Measurements from ENCODE around the gene YPEL2. TPM values are rescaled to one million over a fixed set of nuclear protein-coding genes. Genes with fewer than 3 reads are reported as not detected.
"Not testable (repeated sequence)": the region's sequence is repeated elsewhere in the genome, so short reads cannot be mapped to it uniquely, and the experiment has no call there.

Gene YPEL2, protein sequence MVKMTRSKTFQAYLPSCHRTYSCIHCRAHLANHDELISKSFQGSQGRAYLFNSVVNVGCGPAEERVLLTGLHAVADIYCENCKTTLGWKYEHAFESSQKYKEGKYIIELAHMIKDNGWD
- total RNA-seq = 10 to 100 TPM; 24.0 to 25.3 TPM

DNA sequence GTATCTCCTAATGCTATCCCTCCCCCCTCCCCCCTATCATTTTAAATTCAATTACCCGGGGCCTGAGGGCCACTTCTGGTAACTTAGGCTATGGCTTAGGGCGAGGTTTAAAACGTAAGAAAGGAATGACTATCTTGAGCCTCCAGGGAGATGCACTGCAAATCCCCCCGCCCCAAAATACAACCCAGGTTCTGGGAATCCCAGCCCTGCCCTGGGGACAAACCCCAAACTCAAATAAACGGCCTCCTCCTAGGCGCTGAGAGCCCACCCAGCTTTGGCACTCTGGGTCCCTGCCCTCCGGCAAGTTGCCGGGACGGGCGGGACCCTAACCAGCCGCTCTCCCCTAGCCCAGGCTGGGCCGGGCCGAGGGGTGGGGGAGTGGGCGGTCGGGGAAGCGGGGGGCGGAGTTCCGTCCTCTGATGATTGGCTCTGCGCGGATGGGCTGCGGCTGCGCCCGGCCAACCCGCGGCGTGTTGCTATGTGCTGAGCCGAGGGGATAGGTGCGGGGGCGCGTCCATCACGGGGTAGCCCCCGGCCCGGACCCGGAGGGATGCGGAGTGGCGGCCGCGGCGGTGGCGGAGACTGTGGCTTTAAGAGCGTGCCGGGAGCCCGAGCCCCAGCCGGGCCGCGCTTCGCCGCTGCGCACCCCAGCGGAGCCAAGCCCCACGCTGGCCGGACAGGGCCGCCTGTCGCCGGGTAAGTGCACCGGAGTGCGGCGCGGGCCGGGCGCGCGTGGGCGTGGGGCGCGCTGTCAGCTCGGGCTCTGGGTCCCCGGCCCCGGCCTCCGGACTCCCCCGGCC lies at the start of gene YPEL2:
TSS of gene YPEL2 (plus strand) at position 527 of the 800 bp plus-strand sequence. CDS start 21,755 bp downstream, outside the sequence.
- peak within 1 kb of the TSS; percentile 92 for H3K27ac Mint-ChIP-seq
- H3K36me3 Mint-ChIP-seq = peaks cover 6% of the 10 kb centered on the region
- POLR2A ChIA-PET = interaction anchor here (0.6 to 3.6 kb wide), 5 partner anchors 12 to 109 kb away, joined by 4 to 36 read pairs (median 5); no protein-coding TSS in a partner anchor
- peaks cover 45% of the 10 kb centered on the region for H3K4me1 Mint-ChIP-seq
- peak; percentile 89 for DNase-seq
- peak; percentile 92 for ATAC-seq (ENCODE audit: low read depth)
- no peaks in the 10 kb centered on the region for H3K9me3 Mint-ChIP-seq
- no peaks in the 10 kb centered on the region for H3K27me3 Mint-ChIP-seq
- H3K4me3 Mint-ChIP-seq = peak within 1 kb of the TSS; percentile 95

DNA sequence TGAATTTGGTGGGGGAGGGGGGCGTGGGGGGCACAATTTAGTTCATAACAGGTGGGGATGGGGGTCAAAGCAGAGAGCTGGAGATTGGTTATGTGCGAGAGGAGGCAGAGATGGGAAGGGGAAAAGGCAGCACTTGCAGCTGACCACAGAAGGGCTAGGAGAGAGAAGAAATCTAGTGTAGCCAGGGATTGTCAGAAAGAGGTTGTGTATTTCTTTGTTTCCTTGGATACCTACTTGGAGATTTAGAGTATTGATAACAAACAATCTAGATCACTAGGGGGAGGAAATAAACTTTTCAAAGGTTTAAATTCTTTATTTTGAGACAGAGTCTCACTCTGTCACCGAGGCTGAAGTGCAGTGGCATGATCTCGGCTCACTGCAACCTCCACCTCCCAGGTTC lies 47.1 kb upstream of the YPEL2 start:
- Mint-ChIP-seq H3K4me1 (peaks cover 3% of the 10 kb centered on the region), H3K9me3 (no peaks in the 10 kb centered on the region), H3K27me3 (no peaks in the 10 kb centered on the region), H3K27ac (no peak overlapping the region), H3K4me3 (no peak overlapping the region), H3K36me3 (no peaks in the 10 kb centered on the region)
- DNase-seq = no peak
- no peak for ATAC-seq (ENCODE audit: low read depth)
- POLR2A ChIA-PET = no interaction called here

DNA sequence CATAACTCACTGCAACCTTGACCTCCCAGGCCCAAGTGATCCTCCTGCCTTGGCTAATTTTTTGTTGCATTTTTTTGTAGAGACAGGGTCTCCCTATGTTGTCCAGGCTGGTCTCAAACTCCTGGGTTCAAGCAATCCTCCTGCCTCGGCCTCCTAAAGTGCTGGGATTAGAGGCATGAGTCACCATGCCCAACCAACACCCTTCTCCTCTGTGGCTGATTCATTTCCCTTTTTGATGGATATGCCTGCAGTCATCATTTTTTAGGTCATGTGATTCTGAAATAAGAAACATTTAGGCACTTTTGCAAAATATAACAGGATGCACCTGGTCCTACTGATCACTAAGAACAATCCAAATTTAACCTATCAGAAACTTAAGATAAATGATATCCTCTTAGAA lies 44.0 kb upstream of the YPEL2 start:
- POLR2A ChIA-PET = no interaction called here
- Mint-ChIP-seq H3K9me3 (no peaks in the 10 kb centered on the region), H3K27me3 (no peaks in the 10 kb centered on the region), H3K36me3 (no peaks in the 10 kb centered on the region), H3K4me3 (no peak overlapping the region), H3K4me1 (peaks cover 3% of the 10 kb centered on the region), H3K27ac (no peak overlapping the region)
- DNase-seq (no peak), ATAC-seq (ENCODE audit: low read depth) (no peak)

DNA sequence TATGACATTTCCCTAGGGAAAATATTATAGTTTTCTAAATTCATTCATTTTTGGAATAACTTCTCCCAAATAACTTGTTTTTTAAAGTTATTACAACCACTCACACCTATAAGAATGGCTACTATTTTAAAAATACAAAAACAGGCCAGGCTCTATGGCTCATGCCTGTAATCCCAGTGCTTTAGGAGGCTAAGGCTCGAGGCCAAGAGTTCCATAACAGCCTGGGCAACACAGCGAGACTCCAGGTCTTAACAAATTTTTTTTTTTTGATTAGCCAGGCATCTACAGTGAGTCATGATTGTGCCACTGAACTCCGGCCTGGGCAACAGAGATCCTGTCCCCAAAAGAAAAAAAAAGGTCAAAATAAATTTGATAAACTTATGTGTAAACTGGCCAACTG lies 43.6 kb upstream of the YPEL2 start:
- H3K36me3 Mint-ChIP-seq = no peaks in the 10 kb centered on the region
- POLR2A ChIA-PET = no interaction called here

DNA sequence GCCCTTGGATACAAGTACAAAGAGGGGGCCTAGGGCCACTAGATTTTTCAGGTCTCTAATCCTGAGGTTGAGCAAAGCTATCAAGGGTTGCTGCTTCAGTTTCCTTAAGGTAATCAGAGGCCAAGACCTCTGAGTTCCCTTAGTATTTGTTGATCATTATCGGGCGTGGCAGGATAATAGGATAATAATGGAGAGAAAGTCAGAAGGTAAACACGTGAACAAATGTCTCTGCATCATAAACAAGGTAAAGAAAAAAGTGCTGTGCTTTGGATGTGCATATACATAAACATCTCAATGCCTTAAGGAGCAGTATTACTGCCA lies 41.5 kb upstream of the YPEL2 start:
- DNase-seq (no peak), ATAC-seq (ENCODE audit: low read depth) (no peak)
- POLR2A ChIA-PET = no interaction called here
- Mint-ChIP-seq H3K27ac (no peak overlapping the region), H3K4me1 (peaks cover 3% of the 10 kb centered on the region), H3K36me3 (no peaks in the 10 kb centered on the region), H3K9me3 (no peaks in the 10 kb centered on the region), H3K27me3 (peaks cover 3% of the 10 kb centered on the region), H3K4me3 (no peak overlapping the region)

More for the DNA sequence above, 43.6 kb upstream of the YPEL2 start:
- no peak for DNase-seq
- no peak for ATAC-seq (ENCODE audit: low read depth)
- peaks cover 3% of the 10 kb centered on the region for H3K4me1 Mint-ChIP-seq
- no peaks in the 10 kb centered on the region for H3K27me3 Mint-ChIP-seq
- H3K9me3 Mint-ChIP-seq = no peaks in the 10 kb centered on the region
- no peak overlapping the region for H3K27ac Mint-ChIP-seq
- H3K4me3 Mint-ChIP-seq = no peak overlapping the region

DNA sequence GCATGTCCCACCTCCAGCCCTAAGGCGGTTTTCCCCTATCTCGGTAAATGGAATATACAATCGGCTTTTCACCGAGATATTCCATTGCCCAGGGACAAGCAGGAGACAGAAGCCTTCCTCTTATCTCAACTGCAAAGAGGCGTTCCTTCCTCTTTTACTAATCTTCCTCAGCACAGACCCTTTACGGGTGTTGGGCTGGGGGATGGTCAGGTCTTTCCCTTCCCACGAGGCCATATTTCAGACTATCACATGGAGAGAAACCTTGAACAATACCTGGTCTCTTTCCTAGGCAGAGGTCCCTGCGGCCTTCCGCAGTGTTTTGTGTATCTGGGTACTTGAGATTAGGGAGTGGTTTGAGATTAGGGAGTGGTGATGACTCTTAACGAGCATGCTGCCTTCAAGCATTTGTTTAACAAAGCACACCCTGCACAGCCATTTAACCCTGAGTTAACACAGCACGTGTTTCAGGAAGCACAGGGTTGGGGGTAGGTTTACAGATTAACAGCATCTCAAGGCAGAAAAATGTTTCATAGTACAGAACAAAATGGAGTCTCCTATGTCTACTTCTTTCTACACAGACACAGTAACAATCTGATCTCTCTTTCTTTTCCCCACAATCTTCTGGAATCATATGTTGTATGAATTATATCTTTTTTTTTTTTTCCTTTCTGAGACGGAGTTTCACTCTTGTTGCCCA lies 41.0 kb upstream of the YPEL2 start:
- DNase-seq; H3K4me3 Mint-ChIP-seq; H3K27ac Mint-ChIP-seq; H3K36me3 Mint-ChIP-seq; ATAC-seq (ENCODE audit: low read depth); H3K9me3 Mint-ChIP-seq; POLR2A ChIA-PET; H3K27me3 Mint-ChIP-seq; H3K4me1 Mint-ChIP-seq: not testable (repeated sequence)

DNA sequence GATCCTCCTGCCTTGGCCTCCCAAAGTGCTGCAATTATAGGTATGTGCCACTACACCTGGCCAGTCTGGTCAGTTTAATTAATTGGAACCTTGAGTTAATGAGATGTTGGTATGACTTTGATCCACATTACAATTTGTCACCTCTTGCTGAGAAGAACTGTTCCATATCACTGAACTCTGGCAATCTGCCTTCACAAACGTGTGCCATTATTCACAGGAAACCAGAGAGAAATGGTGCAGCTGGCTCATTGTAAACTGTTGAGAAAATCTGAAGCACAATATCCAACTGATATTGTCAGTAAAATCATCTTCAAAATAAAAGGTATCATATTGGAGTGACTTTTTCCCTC lies 39.3 kb upstream of the YPEL2 start:
- Mint-ChIP-seq H3K27ac (no peak overlapping the region), H3K36me3 (no peaks in the 10 kb centered on the region), H3K4me1 (peaks cover 3% of the 10 kb centered on the region), H3K27me3 (peaks cover 3% of the 10 kb centered on the region), H3K9me3 (no peaks in the 10 kb centered on the region), H3K4me3 (no peak overlapping the region)
- ATAC-seq (ENCODE audit: low read depth) = no peak
- POLR2A ChIA-PET = no interaction called here
- no peak for DNase-seq

DNA sequence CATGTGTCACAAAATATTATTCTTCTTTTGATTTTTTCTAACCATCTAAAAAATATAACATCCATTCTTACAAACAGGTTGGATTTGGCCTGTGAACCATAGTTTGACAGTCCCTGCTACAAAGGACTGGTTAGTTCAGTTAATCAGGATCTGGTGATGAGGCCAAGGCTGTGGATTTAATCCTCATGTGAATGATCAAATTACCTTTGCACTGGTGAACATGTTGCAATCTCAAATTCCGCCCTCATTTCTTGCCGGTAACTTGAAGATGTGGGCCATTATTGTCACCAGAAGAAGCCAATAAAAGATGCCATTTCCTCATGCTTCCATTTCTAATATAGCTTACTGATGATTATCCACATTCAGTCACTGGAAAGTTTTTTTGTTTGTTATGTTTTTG lies 35.3 kb upstream of the YPEL2 start:
- POLR2A ChIA-PET = no interaction called here
- Mint-ChIP-seq H3K27me3 (peaks cover 6% of the 10 kb centered on the region), H3K36me3 (no peaks in the 10 kb centered on the region), H3K9me3 (no peaks in the 10 kb centered on the region), H3K27ac (no peak overlapping the region), H3K4me3 (no peak overlapping the region), H3K4me1 (no peaks in the 10 kb centered on the region)
- no peak for DNase-seq
- no peak for ATAC-seq (ENCODE audit: low read depth)

DNA sequence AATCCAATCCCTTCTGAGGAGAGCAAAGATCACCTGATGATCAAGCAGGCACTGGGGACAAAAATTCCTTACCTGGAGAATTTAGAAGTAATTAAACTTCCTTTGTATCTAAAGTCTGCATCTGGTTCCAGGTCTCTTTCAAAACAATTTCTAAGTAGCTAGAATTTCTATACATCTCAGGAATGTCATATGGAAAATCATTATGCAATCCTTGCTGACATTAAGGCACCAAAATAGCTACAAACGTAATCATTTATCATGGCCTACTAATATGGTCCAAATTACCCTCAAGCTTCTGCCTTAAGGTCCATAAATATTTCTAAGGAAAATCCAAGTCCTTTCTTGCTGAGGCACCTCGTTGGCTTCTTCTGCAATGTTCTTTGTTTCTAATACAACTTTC lies 32.9 kb upstream of the YPEL2 start:
- ATAC-seq (ENCODE audit: low read depth) (no peak), DNase-seq (no peak)
- Mint-ChIP-seq H3K27me3 (peaks cover 9% of the 10 kb centered on the region), H3K4me3 (no peak overlapping the region), H3K9me3 (no peaks in the 10 kb centered on the region), H3K36me3 (no peaks in the 10 kb centered on the region), H3K4me1 (no peaks in the 10 kb centered on the region), H3K27ac (no peak overlapping the region)
- POLR2A ChIA-PET = interaction anchor here (0.6 kb wide), 1 partner anchor 186 kb away, joined by 4 read pairs; no protein-coding TSS in a partner anchor

DNA sequence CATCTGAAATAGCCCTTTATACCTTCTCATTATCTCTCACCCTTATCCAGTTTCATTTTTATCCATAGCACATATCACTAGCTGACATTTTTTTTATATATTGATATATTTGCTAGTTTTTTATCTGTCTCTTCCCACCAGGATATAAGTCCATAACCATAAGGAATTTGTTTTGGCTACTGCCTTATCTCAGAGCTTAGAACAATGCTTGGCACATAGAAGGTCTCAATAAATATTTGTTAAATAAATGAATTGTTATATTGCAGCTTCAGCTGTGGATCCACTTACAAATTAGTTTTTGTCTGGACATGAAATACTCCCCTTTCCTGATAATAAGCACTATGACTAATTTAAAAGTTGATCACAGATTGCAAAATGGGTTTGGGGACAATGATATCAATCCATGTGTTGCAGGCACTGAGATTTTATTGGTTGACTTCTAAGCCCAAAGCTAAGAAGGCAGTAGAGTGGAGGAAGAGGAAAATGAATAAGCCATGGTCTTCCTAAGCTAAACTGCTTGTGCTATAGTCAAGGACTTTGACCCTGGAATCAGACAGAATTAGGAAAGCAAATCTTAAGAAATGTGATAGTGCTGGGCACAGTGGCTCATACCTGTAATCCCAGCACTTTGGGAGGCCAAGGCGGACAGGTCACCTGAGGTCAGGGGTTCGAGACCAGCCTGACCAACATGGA lies 31.9 kb upstream of the YPEL2 start:
- H3K27me3 Mint-ChIP-seq = peaks cover 10% of the 10 kb centered on the region
- no peaks in the 10 kb centered on the region for H3K36me3 Mint-ChIP-seq
- DNase-seq (no peak), ATAC-seq (ENCODE audit: low read depth) (no peak)
- POLR2A ChIA-PET = no interaction called here
- peaks cover 2% of the 10 kb centered on the region for H3K9me3 Mint-ChIP-seq
- H3K4me3 Mint-ChIP-seq = no peak overlapping the region
- H3K4me1 Mint-ChIP-seq = no peaks in the 10 kb centered on the region
- no peak overlapping the region for H3K27ac Mint-ChIP-seq

DNA sequence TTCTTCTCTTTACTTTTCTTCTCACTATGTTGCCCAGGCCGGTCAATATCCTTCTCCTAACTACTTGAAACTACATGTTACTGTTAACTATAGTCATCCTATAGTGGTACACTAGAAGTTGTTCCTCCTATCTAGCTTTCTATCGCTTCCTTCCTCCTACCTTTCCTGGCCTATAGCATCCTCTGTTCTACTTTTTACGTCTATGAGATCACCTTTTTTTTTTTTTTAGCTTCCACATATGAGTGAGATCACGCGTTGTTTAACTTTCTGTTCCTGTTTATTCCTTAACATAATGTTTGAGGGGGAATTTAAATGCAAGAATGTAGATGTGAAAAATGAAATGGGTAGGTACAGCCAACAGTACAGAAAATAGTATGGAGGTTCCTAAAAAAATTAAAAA lies 30.5 kb upstream of the YPEL2 start:
- ATAC-seq (ENCODE audit: low read depth) = no peak
- H3K27ac Mint-ChIP-seq = no peak overlapping the region
- no peak for DNase-seq

DNA sequence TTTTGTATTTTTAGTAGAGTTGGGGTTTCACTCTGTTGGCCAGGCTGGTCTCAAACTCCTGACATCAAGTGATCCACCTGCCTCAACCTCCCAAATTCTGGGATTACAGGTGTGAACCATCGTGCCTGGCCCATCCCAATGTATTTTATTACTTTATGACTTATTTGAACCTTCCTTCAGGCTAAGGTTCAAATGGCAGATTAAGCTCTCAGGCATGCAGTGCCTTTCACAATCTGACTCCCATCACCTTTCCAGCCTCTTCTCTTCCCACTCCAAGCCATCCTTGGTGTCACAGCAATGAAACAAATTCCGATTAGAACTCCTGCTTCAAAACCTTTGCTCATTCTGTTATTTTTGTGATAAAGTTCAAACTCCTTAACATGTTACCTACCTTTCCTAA lies 26.6 kb upstream of the YPEL2 start:
- H3K4me1 Mint-ChIP-seq = no peaks in the 10 kb centered on the region
- POLR2A ChIA-PET = no interaction called here
- ATAC-seq (ENCODE audit: low read depth) = no peak
- H3K27me3 Mint-ChIP-seq = peaks cover 14% of the 10 kb centered on the region
- no peak for DNase-seq
- H3K9me3 Mint-ChIP-seq = peaks cover 2% of the 10 kb centered on the region
- H3K36me3 Mint-ChIP-seq = no peaks in the 10 kb centered on the region
- H3K27ac Mint-ChIP-seq = no peak overlapping the region
- no peak overlapping the region for H3K4me3 Mint-ChIP-seq

More for the DNA sequence above, 30.5 kb upstream of the YPEL2 start:
- H3K4me3 Mint-ChIP-seq = no peak overlapping the region
- H3K27me3 Mint-ChIP-seq = peaks cover 13% of the 10 kb centered on the region
- POLR2A ChIA-PET = no interaction called here
- H3K4me1 Mint-ChIP-seq = no peaks in the 10 kb centered on the region
- H3K9me3 Mint-ChIP-seq = peaks cover 2% of the 10 kb centered on the region
- no peaks in the 10 kb centered on the region for H3K36me3 Mint-ChIP-seq

DNA sequence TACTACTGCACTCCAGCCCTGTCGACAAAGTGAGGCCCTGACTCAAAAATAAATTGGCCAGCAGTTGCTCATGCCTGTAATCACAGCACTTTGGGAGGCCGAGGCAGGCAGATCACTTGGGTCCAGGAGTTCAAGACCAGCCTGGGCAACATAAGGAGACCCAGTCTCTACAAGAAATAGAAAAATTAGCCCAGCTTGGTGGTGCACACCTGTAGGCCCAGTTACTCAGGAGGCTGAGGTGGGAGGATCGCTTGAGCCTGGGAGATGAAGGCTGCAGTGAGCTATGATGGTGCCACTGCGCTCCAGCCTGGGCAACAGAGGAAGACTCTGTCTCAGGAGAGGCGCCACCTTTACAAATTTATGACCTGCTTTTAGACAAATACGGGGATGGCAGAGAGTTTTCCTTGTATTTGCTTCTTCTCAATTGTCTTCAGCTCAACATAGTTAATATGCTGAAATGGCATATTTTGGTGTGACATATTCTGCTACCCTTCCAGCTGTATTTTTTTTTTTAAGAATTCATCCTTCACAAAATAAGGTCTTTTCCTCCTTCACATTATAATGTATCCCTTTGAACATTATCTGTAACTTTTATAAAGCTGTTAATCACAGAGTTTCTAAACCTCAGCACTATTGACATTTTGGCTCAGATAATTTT lies 21.1 kb upstream of the YPEL2 start:
- Mint-ChIP-seq H3K4me3 (no peak overlapping the region), H3K9me3 (no peaks in the 10 kb centered on the region), H3K27ac (no peak overlapping the region), H3K27me3 (peaks cover 8% of the 10 kb centered on the region), H3K36me3 (no peaks in the 10 kb centered on the region), H3K4me1 (peaks cover 7% of the 10 kb centered on the region)
- no peak for DNase-seq
- POLR2A ChIA-PET = interaction anchor here (0.6 to 1.5 kb wide), 4 partner anchors 79 to 322 kb away, joined by 3 to 8 read pairs (median 6); no protein-coding TSS in a partner anchor
- no peak for ATAC-seq (ENCODE audit: low read depth)

Data from activated naive CD8-positive, alpha-beta T cell treated with anti-CD3 and anti-CD28 coated beads, Interleukin-2, amount 10 ng/mL, durations not matched to agents 7 days and 5 days (primary cell).